ENCODE results near the gene TUBA3D.
"Not testable (repeated sequence)": the region's sequence is repeated elsewhere in the genome, so short reads cannot be mapped to it uniquely, and the experiment has no call there.

TUBA3D gene

GRCh38 chr2:131530626-131531344 lies 54.9 kb downstream of the TUBA3D start:
- not testable (repeated sequence) for H3K27me3 ChIP-seq (ENCODE audit: insufficient read depth, low read length); H3K36me3 ChIP-seq (ENCODE audit: insufficient read depth, low read length); H3K9ac ChIP-seq (ENCODE audit: low read depth, low read length); H3K9me3 ChIP-seq (ENCODE audit: insufficient read depth, low read depth, low read length); H3K4me3 ChIP-seq (ENCODE audit: low read length); H3K4me1 ChIP-seq (ENCODE audit: insufficient read depth, low read length); H3K27ac ChIP-seq (ENCODE audit: low read depth, low read length)
- WGBS = 82% methylated on average over 19 of the region's 22 CpGs

GRCh38 chr2:131531547-131532185 lies 55.7 kb downstream of the TUBA3D start:
- H3K27ac ChIP-seq (ENCODE audit: low read depth, low read length); H3K4me1 ChIP-seq (ENCODE audit: insufficient read depth, low read length): not testable (repeated sequence)
- WGBS = 100% methylated on average over 1 of the region's 11 CpGs

More at GRCh38 chr2:131531547-131532185, 55.7 kb downstream of the TUBA3D start:
- not testable (repeated sequence) for H3K9me3 ChIP-seq (ENCODE audit: insufficient read depth, low read depth, low read length); H3K36me3 ChIP-seq (ENCODE audit: insufficient read depth, low read length); H3K4me3 ChIP-seq (ENCODE audit: low read length); H3K9ac ChIP-seq (ENCODE audit: low read depth, low read length); H3K27me3 ChIP-seq (ENCODE audit: insufficient read depth, low read length)
